ENCODE results near the gene MAP4K3. TPM values are rescaled to one million over a fixed set of nuclear protein-coding genes. Genes with fewer than 3 reads are reported as not detected.

The MAP4K3 gene
- total RNA-seq, 2 experiments from 2014 or later: 8.3 to 9.5 TPM

- POLR2A ChIA-PET: no interaction called here
- CTCF ChIA-PET: no interaction called here
Measured at GRCh38 chr2:39223909-39224308, 213.2 kb downstream of the MAP4K3 start.

- ChIA-PET CTCF (interaction anchor here (0.6 kb wide), 1 partner anchor 156 kb away, joined by 4 read pairs; no protein-coding TSS in a partner anchor), POLR2A (no interaction called here)
Measured at GRCh38 chr2:39221459-39221858, 215.6 kb downstream of the MAP4K3 start.

GRCh38 chr2:39220136-39220535 lies 216.9 kb downstream of the MAP4K3 start:
- ChIA-PET POLR2A (no interaction called here), CTCF (no interaction called here)

- ChIA-PET POLR2A (interaction anchor here (3.3 kb wide), 1 partner anchor 94 kb away, joined by 15 read pairs; no protein-coding TSS in a partner anchor), CTCF (interaction anchor here (0.9 to 1.3 kb wide), 2 partner anchors 11 to 94 kb away, joined by 4 to 5 read pairs; no protein-coding TSS in a partner anchor)
Measured at GRCh38 chr2:39218391-39218790, 218.7 kb downstream of the MAP4K3 start.

- ChIA-PET POLR2A (interaction anchor here (1.2 to 3.3 kb wide), 2 partner anchors 93 to 96 kb away, joined by 3 to 15 read pairs; partner anchors contain the start of gene SOS1), CTCF (interaction anchor here (1.1 kb wide), 1 partner anchor 89 kb away, joined by 4 read pairs; no protein-coding TSS in a partner anchor)
Measured at GRCh38 chr2:39217192-39217550, 219.9 kb downstream of the MAP4K3 start.

- POLR2A ChIA-PET: interaction anchor here (0.8 to 3.3 kb wide), 3 partner anchors 88 to 96 kb away, joined by 3 to 15 read pairs (median 6); partner anchors contain the start of gene SOS1
- CTCF ChIA-PET: interaction anchor here (0.6 to 1.1 kb wide), 3 partner anchors 19 to 158 kb away, joined by 3 to 4 read pairs (median 3); no protein-coding TSS in a partner anchor
Measured at GRCh38 chr2:39216346-39217191, 220.5 kb downstream of the MAP4K3 start.

- CTCF ChIA-PET: no interaction called here
- POLR2A ChIA-PET: interaction anchor here (0.8 to 3.3 kb wide), 2 partner anchors 87 to 91 kb away, joined by 3 to 15 read pairs; no protein-coding TSS in a partner anchor
Measured at GRCh38 chr2:39215545-39215944, 221.5 kb downstream of the MAP4K3 start.

GRCh38 chr2:39213015-39213414 lies 224.1 kb downstream of the MAP4K3 start:
- POLR2A ChIA-PET: no interaction called here
- CTCF ChIA-PET: interaction anchor here (0.7 kb wide), 1 partner anchor 29 kb away, joined by 3 read pairs; no protein-coding TSS in a partner anchor

GRCh38 chr2:39210846-39211245 lies 226.2 kb downstream of the MAP4K3 start:
- CTCF ChIA-PET: interaction anchor here (1.6 to 2.2 kb wide), 2 partner anchors 13 to 17 kb away, joined by 3 to 7 read pairs; no protein-coding TSS in a partner anchor
- POLR2A ChIA-PET: interaction anchor here (0.6 kb wide), 1 partner anchor 89 kb away, joined by 3 read pairs; no protein-coding TSS in a partner anchor

- ChIA-PET POLR2A (no interaction called here), CTCF (no interaction called here)
Measured at GRCh38 chr2:39203382-39203781, 233.7 kb downstream of the MAP4K3 start.

GRCh38 chr2:39202639-39203369 lies 234.3 kb downstream of the MAP4K3 start:
- ChIA-PET POLR2A (interaction anchor here (0.7 kb wide), 1 partner anchor 73 kb away, joined by 3 read pairs; no protein-coding TSS in a partner anchor), CTCF (no interaction called here)

Other genes with a start within 250 kb of the MAP4K3 start
- under 1 TPM; 0.27 to 0.32 TPM for gene CDKL4, start 193.3 kb downstream of the MAP4K3 start, total RNA-seq
- not detected for gene TMEM178A, start 228.6 kb upstream of the MAP4K3 start, total RNA-seq